HG02571 (cell line): ENCODE data around the gene DNMT3A.

Experiments used
- ATAC-seq: cut with Tn5 transposase; IDR thresholded peaks from one replicate; pipeline ENCODE4 v1.9.1; 2021; ENCODE audit warnings: mild to moderate bottlenecking, moderate library complexity; ENCODE audit not compliant: unreplicated experiment

DNMT3A gene

GRCh38 chr2:25341753-25342371 is at the start of gene DNMT3A:
TSS of gene DNMT3A (minus strand) at chr2:25341925. CDS start at chr2:25313984, 27,941 bp downstream.
- peak; percentile 27 for ATAC-seq

DNA sequence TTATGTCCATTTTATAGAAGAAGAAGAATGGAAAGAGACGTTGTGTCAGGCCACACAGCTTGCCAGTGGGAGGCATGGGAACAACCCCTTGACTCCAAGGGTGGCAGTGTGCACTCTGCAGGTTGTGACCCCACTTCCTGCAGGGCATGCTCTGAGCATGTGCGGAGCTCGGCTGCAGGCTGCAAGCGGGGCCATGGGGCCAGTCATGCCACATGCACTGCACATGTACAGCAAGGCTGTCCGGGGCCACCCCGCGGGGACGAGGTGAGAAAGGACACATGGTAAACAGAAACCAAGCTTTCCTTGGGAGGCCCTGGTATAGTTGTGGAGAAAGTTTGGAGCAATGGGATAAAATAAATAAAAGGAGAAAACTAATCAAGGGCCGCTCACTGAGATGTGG is 47.4 kb upstream of the DNMT3A start:
- ATAC-seq: no peak

GRCh38 chr2:25388491-25388890 is 46.8 kb upstream of the DNMT3A start:
- ATAC-seq: no peak

DNA sequence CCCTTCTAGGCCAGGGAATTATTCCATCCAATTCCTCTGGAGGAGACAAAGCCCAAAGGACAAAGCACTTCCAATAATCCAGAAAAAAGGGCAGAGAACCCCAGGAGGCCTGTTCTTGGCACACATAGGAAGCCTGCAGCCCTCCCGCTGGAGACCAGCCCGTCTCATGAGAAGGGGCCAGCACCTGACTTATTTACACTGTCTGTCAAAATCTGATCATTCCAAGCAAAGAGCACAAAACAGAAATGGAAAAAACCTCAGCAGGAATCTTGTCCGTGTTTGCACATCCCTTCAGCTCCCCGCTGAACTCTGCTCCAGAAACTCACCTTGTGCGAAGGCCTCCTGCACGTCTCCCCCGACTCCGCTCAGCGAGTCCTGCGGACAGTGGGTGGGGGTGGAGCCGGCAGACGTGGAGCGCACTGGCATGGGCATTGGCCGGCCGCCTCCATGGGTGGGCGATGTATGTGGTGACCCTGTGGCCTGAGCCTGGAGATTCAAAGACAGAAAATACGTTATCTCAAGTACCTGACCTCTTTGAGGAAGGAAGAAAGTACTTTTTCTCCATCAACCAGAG is 46.2 kb upstream of the DNMT3A start:
- no peak for ATAC-seq

GRCh38 chr2:25386971-25387875 is 45.5 kb upstream of the DNMT3A start:
- no peak for ATAC-seq

DNA sequence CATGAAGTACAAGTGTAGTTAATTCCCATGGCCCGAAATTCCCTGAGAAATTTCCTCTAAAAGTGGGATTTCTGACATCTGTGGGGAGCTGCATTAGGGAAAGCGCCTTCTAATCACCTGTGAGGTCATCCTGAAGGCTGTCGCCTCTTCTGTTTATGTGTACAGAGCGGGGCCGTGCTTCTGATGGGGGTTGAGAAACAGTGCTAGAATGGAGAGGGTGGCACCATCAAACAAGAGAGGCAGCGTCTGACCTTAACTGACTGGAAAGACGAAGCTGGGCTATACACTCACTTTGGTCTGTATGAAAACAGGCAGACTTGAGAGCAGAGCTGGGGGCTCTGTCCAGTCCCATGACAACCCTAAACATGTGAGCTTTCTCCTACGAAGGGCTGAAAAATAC is 44.2 kb upstream of the DNMT3A start:
- ATAC-seq: no peak

- no peak for ATAC-seq
Measured at GRCh38 chr2:25383806-25384205, 42.1 kb upstream of the DNMT3A start.

GRCh38 chr2:25381502-25381901 is 39.8 kb upstream of the DNMT3A start:
- ATAC-seq: no peak

DNA sequence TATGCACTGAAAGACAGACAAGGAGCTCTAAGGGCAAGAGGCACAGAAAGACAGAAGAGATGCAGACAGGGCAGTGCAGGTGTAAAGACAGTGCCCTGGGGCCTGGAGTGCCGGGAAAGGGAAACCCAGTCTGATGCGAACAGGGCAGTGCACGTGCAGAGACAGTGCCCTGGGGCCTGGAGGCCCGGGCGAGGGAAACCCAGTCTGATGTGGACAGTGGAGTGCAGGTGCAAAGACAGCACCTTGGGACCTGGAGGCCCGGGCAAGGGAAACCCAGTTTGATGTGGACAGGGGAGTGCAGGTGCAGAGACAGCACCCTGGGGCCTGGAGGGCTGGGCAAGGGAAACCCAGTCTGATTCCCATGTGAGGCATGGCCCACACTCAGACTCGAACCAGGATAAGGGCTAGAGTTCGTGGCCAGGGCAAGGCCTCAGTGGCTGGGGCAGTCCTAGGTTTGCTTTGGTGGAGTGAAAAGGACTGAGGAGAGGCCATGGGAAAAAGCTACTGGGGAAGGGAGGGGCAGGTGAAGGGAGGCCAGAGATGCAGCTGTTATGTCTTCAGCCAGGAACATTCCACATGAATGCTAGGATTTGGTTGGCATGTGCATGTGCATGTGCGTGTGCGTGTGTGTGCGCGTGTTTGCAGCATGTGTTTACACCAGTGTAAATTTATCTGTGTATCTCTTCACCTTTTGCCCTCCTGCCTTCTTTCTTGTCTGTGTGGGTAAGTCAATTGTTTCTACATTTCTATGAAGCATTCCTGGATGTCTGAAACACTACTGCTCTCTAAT is 39.1 kb upstream of the DNMT3A start:
- no peak for ATAC-seq

GRCh38 chr2:25380023-25380422 is 38.3 kb upstream of the DNMT3A start:
- ATAC-seq: no peak

DNA sequence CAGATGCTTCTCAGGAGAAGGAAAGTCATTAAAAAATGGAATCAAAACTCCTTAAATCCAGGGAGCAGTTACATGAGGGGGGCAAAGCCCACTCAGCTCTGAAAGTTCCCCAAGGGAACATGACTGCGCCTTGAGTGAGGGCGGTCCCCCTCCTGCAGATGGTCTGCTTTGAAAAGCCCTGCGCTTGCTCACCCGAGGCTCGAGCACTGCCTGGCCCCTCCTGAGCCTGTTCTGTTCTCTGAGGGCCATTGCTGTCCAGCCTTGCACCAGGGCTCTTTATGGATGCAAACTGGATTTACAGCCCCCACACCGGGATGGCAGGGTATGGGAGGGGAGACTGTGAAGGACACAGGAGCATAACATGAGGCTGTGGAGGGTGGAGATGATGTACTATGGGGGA is 37.8 kb upstream of the DNMT3A start:
- no peak for ATAC-seq

GRCh38 chr2:25378731-25379490 is 37.2 kb upstream of the DNMT3A start:
- no peak for ATAC-seq

DNA sequence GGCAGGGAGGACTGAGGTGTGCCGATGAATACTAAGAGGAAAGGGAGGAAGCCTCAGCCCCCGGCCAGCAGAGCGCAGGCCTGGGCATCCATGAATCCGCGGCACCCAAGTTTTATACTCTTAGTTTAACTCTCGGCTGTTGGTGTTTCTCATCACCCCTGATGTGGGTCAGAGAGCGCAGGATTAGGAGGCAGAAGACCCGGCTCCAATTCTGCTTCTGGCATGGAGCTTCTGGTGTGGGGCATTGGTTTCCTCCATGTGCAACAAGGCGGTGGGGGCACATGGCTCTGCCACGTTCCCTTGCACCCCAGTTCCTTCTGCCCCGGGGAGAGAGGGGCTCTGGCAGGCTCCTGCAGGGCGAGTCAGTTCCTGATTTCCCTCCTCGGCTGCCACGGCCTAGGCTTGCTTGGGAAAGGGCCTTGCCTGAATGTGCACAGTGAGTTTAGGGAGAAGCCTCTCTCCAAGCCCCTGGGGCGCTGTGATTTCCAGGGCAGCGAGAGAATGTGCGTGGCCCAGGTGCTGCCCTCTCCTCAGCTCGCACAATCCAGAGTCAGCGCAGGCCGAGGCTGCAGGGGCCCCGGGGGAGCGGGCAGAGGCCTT is 36.2 kb upstream of the DNMT3A start:
- ATAC-seq: no peak

GRCh38 chr2:25376750-25377621 is 35.3 kb upstream of the DNMT3A start:
- peak; percentile 93 for ATAC-seq

GRCh38 chr2:25375989-25376545 is 34.3 kb upstream of the DNMT3A start:
- no peak for ATAC-seq

DNA sequence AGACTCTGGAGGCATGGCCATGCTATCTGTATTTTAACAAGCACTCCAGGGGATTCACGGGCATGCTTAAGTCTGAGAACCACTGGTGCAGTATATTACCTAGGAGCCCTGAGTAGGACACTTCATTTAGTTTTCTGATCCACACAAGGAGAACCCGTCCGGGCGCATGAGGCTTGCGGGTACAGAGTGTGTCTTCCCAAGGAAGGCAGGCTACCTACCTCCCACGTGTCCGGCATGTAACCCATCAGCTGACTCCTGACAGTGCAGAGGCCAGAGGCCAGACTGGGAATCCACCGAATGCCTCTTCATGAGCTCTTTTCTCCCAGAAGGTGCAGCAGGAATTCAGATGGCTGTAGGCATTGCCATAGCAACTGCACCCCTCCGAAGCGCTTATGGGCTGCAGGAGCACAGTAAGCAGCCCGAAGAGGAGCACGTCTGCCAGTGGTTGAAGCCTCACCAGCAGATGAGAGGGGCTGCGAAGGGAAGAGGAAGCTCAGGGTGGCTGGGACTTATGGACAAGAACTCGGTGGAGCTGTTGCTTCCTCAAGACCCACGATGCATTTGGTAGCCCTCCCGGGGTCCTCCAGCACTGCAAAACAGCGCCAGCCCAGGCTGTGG is 33.8 kb upstream of the DNMT3A start:
- no peak for ATAC-seq

- ATAC-seq: no peak
Measured at GRCh38 chr2:25374827-25375226, 33.1 kb upstream of the DNMT3A start.

- ATAC-seq: no peak
Measured at GRCh38 chr2:25374411-25374810, 32.7 kb upstream of the DNMT3A start.
